Measurements from ENCODE around the gene MPV17. TPM values are rescaled to one million over a fixed set of nuclear protein-coding genes. Genes with fewer than 3 reads are reported as not detected.
"Not testable (repeated sequence)": the region's sequence is repeated elsewhere in the genome, so short reads cannot be mapped to it uniquely, and the experiment has no call there.

Gene MPV17
- total RNA-seq, 1 experiment from 2014 or later, result 58.5 TPM

DNA sequence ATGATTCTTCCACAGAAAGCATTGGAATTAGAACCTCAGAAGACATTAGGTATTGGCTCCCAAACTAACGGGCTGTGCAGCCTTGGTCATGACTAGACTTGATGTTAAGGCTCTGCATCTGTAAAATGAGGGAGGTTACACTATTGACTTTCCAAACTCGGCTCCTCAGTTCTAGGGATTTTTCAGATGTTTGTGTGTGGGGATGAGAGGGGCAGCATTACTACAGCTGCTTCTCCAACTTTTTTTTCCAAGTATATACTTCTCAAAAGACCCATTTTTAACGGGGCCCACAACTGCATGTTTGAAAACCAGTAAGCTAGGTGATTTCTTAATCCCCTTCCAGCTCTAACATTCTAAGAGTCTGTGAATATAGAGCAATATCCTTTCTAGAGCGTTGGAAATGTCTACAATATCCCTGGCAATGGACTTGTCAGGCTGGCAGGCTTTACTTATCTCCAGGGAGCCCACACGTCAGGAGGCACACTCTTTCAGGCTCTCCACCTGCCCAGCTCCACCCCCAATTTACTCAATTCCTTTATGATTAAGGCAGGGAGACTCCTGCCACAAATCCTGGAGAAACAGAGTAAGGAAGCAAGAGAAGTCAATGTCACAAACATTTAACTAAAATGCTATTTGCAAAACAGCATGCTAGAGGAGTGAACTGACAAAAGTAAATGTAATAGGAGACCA, 844 bp upstream of the MPV17 start:
- no peak for DNase-seq (ENCODE audit: low read depth)

DNA sequence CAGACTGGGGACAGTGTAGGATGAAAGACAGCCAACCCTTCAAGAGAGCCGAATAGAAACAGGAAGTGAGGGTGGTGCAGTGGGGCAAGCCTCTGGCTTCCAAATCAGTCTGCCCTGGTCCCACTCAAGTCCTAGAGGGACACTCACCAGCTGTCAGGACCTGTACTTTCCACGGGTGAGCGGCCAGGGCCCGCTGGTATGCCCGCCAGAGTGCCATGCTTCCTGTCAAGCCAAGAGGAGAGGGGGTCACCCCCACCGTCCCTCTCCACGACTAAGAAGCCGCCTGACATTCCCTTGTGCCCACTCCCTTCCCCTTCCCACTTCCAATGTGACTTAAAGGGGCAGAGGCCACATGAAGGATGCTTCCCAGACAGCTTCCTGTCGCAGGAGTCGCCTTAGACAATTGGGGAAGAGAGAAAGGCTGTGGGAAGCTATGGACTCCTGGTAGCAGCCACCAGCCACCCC, 564 bp downstream of the MPV17 start:
- peak; percentile 28 for DNase-seq (ENCODE audit: low read depth)

DNA sequence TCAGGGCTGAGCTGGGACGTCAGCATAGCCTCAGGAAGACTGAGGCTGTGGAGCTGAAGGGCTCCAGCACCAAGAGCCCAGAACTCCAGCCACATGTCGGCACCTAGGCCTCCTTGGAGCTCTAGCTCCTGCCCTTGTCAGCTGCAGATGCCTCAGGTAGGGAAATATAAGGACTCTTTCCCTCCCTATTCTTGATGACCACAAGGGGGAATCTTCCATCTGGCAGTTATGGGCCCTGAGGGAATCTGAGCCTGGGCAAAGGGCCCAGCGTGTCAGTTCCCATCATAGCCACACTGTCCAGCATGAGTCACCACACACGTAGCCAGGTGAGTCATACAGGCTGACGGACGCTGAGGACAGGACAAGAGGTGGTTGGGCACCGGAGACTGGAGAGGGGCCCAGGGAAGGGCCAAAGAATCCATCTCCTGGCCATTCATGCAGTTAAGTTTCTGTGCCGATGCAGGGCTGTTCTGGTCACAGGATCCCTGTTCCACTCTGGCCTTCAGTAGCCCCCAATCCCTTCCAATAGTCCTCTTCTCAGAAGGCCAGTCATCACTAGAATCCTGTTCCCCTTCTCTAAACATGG, 1.8 kb downstream of the MPV17 start:
- DNase-seq (ENCODE audit: low read depth), result peak; percentile 99

DNA sequence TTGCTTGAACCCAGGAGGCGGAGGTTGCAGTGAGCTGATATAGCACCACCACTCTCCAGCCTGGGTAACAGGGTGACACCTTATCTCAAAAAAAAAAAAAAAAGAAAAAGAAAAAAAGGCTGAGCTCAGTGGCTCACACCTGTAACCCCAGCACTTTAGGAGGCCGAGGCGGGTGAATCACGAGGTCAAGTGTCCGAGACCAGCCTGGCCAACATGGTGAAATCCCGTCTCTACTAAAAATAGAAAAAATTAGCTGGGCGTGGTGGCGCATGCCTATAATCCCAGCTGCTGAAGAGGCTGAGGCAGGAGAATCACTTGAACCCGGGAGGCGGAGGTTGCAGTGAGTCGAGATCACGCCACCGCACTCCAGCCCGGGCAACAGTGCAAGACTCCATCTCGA, 3.1 kb downstream of the MPV17 start:
- not testable (repeated sequence) for DNase-seq (ENCODE audit: low read depth)

DNA sequence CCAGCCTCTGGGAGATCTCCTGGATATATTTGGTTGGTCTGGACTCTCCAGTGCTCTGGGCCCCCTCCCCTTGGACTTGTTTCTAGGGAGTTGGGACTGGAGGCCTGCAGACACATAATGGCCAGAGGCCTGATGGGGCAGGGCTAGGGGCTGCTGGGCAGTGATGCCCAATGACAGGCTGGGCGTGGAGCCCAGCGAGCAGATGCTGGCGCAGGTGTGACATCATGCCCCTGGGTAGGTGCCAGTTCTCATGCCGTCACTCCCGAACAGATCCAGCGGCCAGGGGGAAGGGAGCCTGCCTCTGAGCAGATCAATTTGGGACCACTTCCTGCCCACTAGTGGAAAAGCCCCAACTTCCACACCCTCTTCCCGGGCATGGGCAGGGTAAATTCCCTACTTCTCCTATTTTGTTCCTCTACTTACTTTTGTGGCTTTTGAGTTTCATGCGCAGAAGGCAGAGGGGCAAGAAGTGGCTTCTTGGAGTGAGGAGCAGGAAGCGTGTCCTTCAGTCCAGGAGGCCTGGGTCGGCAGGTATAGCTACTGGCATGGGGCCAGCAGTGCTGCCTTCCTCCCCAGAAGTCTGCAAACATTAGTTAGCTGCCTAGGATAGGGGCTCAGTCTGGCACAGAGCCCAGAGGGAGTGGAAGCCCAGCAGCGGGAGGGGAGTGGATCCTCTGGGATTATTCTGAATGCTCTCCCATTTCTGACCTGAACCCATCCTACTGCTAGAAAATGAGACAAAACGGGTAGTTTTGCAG, 6.1 kb downstream of the MPV17 start:
- no peak for DNase-seq (ENCODE audit: low read depth)

DNA sequence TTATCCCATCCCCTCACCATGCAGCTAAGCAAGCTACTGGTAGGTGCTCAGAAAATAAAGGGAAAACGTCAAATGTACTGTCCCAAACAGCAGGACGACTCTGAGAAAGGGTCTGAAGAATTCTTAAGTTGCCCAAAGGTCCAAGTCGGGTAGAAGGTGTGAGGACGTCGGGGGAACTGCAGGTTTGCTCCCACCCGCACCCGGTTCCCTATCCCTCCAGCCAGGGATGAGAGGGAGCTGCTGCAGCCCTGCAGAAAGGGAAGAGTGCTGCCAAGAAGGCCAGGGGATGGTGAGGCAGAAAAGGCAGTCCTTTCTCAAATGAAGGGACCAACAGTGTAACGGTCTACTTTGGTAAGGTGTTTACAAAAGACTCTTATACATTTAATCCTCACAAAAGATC, 7.8 kb downstream of the MPV17 start:
- DNase-seq (ENCODE audit: low read depth), result no peak

DNA sequence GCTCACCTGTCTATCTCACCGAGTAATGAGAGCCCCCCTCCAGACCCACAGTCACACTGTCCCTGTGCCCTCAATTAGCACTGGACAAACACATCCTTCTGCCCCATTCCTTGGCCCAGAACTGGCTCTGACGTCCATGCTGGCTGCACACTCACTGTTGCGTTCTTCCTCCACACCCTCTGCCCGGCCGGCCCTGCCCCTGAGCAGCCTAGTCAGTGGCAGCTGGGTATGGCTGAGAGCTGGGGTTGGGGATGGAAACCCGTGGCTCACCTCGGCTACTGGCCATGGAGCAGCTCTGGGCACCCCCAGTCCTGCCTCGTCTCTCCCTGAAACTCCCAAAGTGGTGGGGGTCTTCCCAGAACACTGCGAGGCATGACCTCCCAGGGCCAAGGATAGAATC, 8.2 kb downstream of the MPV17 start:
- DNase-seq (ENCODE audit: low read depth), result no peak

DNA sequence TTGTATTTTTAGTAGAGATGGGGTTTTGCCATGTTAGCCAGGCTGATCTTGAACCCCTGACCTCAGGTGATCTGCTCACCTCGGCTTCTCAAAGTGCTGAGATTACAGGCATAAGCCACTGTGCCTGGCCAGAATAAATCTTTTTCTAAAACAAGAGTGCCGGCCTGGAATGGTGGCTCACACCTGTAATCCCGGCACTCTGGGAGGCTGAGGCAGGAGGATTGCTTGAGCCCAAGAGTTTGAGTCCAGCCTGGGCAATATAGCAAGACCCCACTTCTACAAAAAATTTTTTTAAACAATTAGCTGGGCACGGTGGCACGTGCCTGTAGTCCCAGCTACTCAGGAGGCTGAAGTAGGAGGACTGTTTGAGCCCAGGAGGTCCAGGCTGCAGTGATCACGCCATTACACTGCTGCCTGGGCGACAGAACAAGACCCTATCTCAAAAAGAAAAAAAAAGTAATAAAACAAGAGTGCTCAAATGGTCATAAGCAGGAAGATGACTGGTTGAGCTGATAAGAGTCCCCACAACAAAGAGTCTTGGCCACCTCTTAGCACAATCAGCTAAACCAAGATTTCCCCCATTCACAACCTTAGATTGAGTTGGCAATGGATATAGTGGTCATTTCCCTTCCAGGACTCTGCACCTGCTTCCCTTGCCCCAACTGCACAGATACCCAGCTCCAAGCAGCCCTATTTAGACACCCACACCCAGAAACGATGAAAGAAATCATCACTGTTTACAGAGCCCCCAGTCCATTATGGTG, 8.8 kb downstream of the MPV17 start:
- DNase-seq (ENCODE audit: low read depth), result no peak

DNA sequence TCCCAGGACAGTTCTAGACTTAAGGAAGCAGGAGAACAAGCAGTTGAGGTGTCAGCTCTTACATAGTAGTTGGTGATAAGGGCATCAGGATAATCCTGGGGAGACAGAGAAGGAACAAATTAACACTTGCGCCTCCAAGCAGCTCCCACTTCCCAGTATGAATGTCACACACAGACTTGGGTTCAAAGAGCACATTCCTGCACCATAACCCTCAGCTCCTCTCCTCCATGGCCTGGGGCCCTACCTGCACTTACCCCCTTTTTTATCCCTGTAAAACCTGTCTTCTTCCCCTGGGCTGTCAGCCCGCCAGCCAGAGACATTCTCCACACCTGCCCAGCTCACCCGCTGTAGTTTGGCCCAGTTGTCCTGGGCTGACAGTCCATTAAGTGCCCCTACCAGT, 10.7 kb downstream of the MPV17 start:
- no peak for DNase-seq (ENCODE audit: low read depth)

DNA sequence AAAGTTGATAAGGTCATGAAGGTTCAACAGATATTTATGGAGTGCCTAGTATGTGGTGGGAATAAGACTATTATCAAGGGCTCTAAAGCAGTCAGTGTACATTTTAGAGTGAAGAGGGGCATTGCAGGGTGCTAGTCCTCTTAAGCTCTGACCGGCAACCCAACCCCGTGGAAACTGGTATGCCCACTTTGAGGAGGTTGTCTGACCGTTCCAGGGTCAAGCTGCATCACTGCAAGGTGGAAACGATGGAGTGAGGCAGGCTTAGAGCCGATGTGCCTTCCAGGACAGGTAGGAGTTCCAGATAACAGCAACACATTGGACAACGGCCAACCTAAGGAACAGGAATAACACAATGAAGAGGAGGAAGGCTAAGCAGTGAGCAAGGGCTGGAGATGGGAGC, 13.2 kb downstream of the MPV17 start:
- DNase-seq (ENCODE audit: low read depth), result no peak

DNA sequence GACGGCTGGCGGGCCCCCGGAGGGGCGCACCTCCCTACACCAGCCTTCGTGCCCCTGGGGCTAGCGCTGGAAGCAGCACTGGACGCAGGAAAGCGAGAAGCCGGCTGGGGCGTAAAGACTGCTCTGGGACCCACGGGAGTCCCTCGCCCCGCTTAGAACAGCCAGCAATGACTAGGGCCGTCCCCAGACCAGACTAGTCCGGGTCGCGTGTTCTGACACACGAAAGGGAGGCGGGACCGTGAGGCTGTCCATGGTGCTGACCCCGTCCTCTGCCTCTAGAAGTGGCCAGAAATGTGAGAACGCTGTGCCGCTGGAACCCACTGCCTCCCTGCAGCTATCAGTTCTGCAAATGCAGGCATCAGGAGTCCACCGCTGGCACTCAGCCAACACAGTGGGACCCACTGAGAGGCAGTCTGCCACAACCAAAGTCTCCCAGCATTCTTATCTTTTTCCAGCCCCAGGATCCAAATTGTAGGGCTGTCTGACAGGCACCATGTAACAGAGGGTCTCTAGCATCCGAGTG, 14.5 kb downstream of the MPV17 start, which contains the start of gene UCN:
Gene UCN (minus strand): TSS at position 87 of the 523 bp plus-strand sequence. CDS start 550 bp downstream, outside the sequence.
- DNase-seq (ENCODE audit: low read depth), result peak; percentile 58

DNA sequence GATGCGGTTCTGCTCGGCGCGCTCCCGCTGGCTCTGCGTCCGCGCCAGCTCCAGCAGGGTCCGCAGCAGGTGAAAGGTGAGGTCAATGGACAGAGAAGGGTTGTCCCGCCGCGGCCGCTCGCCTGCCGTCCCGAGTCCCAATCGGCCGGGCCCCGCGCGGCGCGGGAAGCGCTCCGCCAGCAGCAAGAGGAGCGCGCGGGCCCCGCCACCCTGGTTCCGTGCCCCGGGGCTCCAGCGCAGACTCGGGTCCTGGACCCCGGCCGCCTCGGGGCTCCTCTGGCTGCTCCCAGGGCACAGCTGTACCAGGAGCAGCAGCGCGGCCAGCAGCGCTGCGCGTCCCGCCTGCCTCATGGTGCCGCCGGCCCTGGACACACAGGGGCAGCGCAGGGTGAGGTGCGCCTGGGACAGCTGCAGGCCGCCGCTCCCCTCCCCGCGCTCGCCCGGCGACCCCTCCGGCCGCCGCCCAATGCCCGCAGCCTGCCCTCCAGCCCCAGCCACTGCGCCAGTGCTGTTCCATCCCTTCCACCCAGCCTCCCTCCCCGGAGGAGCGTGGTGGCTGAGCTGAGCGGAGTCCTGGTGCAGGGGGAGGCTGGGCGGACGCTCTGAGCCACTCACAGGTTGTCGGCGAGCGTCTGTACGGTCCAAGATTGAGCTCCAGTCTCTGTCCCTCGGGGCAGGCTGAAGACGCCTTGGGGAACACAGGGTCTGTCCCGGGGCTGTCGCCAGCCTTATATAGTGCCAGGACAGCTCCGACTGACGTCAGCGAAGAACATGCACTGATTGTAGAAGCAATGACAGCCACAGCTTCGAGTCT, 15.1 kb downstream of the MPV17 start:
- DNase-seq (ENCODE audit: low read depth), result peak; percentile 36

DNA sequence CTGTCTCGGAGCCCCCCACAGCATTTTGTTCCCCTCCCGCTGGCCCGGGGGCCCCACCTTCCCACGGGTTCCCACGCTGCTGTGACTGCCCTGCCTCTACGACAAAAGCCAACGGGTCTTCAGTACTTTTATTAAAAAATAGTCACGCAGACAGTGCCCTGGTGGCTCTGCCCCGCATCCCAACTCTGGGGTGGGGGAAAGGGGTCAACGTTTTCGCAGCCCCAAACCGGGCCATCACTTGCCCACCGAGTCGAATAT, 15.7 kb downstream of the MPV17 start:
- DNase-seq (ENCODE audit: low read depth), result no peak

DNA sequence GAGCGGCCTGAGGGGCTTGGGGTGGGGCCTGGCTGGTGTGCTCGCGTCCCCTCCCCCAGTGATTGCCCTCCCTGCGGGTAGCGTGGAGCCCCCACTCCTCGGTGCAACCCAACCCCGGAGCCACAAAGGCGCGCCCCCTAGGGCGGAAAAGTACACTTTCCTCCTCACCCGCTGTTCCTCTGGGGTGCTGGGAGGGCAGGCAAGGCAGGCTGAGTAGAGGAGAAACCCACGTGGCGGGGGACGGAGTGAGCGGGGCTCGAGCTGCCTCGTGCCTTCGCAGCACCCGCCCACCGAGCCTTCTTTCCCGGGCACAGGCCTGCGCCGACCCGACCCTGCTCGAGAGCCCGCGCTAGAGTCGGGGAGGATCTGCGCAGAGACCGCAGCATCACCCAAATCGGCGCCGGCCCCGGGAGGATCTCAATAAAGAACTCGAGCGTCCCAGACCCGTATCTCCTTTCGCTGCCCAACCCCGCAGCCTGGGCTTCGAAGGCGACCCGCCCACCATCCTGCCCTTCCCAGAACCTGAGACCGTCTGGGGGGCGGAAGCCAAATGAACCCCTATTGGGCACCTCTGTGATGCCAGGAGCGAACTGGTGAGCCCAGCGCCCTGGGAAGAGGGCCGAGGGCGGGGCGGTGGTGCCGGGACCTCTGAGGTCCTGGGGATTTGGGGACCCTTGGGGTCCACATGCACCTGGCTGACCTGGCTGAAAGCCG, 16.2 kb downstream of the MPV17 start:
- peak; percentile 39 for DNase-seq (ENCODE audit: low read depth)

DNA sequence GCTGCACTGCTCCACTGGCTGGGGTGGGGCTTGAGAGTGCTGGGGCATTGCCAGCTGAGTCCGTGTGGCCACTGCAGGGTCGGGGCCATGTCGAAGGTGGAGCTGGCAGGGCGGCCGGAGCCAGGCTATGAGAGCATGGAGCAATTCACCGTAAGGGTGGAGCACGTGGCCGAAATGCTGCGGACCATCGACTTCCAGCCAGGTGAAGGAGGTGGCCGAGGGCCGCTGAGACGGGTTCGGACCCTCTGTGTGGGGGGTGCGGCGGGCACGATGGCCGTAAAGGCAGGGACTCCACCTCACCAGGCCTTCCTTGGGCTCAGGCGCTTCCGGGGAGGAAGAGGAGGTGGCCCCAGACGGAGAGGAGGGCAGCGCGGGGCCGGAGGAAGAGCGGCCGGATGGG, 16.8 kb downstream of the MPV17 start:
- DNase-seq (ENCODE audit: low read depth), result no peak

DNA sequence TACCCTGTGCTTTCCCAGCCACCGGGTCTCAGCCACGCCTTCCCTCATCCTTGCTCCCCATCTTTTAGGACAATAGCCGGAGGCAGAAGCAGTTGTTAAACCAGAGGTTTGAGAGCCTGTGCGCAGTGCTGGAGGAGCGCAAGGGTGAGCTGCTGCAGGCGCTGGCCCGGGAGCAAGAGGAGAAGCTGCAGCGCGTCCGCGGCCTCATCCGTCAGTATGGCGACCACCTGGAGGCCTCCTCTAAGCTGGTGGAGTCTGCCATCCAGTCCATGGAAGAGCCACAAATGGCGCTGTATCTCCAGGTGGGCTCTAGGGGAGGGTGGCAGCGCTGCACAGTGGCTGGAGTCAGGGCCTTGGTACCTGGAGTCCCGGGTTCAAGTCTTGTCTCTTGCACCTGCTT, 17.4 kb downstream of the MPV17 start:
- no peak for DNase-seq (ENCODE audit: low read depth)

DNA sequence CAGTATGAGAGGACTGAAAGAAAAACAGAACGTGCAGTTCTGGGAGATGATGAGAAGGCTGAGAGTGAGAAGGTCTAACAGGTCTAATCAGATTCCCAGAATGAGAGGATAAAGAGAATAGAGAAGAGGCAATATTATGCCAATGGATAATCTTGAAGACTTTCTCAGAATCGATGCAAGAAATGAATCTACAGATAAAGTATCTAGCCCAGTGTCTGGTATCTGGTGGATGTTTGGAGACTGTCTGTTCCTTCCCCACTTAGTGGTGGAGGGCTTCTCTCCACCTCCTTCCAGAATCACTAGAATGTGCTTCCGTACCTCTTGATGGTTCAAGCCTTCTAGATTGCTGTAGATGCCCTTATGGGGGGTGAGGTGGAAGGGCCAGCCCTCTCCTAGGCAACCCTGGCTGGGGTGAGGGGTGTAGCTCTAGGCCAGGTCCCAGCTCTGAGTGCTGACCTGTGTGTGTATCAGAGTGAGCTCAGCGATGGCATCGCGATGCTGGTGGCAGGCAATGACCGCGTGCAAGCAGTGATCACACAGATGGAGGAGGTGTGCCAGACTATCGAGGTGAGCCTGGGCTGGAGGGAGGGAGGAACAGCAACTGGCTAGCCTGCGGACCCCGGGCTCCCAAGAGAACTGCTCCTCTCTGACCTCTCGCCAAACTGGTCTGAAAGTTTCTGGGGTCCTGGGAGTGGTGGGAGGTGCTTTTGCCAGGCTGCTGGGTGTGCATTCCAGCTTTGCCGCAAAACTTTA, 18.2 kb downstream of the MPV17 start:
- DNase-seq (ENCODE audit: low read depth), result no peak

DNA sequence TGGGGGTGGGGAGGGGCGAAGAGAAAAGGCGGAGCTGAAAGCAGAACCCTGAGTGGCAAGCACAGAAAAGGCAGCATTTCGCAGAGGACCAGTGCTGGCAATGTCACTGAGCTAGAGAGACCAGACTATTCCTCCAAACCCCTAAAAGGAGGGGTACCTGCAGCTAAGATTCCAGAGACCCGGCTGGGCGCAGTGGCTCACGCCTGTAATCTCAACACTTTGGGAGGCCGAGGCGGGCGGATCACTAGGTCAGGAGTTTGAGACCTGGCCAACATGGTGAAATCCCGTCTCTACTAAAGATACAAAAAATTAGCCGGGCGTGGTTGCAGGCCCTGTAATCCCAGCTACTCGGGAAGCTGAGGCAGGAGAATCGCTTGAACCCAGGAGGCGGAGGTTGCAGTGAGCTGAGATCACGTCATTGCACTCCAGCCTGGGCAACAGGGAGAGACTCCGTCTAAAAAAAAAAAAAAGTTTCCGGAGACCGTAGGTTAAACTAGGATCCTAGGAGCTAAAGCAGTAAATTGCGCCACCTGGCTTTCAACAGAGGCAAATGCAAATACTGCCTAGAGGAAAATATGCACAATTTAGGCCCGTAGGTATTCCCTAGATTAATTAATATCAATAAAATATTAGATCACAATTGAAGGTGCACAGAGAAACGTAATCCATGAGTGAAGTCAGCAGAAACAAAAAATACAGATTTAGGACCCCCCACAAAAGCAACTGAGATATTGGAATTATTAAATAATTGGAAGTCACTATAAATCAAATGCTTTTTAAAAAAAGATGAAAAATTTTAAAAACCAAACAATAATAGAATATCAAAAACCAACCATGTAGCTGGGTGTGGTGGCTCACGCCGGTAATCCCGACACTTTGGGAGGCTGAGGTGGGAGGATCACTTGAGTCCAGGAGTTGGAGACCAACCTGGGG, 19.5 kb downstream of the MPV17 start:
- peak; percentile 65 for DNase-seq (ENCODE audit: low read depth)

DNA sequence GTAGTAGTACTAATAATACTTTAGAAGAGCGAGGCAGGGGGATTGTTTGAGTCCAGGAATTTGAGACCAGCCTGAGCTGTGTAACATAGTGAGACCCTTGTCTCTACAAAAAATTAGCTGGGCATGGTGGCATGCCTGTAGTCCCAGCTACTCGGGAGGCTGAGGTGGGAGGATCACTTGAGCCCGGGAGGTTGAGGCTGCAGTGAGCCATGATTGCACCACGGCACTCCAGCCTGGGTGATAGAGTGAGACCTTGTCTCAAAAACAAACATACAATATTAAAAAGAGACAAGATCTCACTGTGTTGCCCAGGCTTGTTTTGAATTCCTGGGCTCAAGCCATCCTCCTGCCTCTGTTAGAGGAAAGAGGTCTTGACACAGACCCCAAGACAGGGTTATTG, 22.3 kb downstream of the MPV17 start:
- DNase-seq (ENCODE audit: low read depth), result not testable (repeated sequence)

Measured in Daoy (cell line).